ENCODE results near the gene MAGI1.

The MAGI1 gene

DNA sequence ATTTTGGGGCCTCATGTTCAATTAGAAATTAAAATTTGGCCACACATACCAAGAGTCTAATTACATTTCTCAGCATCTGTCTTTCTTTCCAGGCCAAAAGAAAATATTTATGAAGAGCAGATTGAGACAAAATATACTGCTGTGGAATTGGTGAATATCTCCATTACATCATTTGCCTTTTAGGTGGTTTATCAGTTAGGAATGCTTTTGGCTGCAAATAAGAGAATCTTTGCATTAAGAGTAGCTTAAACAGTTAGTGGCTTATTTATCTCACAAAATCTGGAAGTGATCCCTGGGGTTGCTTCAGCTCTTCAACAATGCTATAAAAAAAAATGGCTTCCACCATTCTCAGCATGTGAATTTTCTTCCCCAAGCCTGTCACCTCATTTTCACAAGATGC is 308.7 kb downstream of the MAGI1 start:
- peak; percentile 38 for ATAC-seq
- TF ChIP-seq ISL1 (CRISPR knock-in tag; IDR thresholded peaks at IDR 0.05) (peak; percentile 67), ZC3H10 (CRISPR knock-in tag; IDR thresholded peaks at IDR 0.05) (0 out of 2 replicates have a peak, but pooled peaks have one; percentile 21), PPARA (CRISPR knock-in tag; IDR thresholded peaks at IDR 0.05; ENCODE audit: borderline replicate concordance) (no peak)

DNA sequence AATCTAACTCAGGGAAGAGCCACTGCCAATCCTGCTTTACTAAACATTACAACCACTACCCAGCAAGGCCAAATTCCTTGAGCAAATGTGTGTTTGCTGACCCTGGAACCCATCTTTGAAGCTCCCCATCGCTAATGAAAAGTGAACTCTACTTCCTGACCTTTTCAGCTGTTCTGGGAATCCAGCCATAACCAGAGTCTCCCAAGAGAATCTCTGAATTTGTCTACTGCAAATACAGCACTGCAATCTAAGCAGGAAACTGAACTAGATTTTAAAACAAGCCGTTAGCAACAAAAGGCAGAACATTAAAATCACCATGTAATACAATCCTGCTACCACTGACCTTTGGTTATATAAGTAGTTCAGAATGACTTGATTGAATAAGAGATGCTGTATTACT is 309.2 kb downstream of the MAGI1 start:
- ATAC-seq = peak; percentile 80
- no peak for TF ChIP-seq ZNF70 (CRISPR knock-in tag; IDR thresholded peaks at IDR 0.05)
- TF ChIP-seq, protein P1, sequence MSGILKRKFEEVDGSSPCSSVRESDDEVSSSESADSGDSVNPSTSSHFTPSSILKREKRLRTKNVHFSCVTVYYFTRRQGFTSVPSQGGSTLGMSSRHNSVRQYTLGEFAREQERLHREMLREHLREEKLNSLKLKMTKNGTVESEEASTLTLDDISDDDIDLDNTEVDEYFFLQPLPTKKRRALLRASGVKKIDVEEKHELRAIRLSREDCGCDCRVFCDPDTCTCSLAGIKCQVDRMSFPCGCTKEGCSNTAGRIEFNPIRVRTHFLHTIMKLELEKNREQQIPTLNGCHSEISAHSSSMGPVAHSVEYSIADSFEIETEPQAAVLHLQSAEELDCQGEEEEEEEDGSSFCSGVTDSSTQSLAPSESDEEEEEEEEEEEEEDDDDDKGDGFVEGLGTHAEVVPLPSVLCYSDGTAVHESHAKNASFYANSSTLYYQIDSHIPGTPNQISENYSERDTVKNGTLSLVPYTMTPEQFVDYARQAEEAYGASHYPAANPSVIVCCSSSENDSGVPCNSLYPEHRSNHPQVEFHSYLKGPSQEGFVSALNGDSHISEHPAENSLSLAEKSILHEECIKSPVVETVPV (CRISPR knock-in tag; IDR thresholded peaks at IDR 0.05) = no peak
- no peak for TF ChIP-seq SNAI2 (CRISPR knock-in tag; IDR thresholded peaks at IDR 0.05)
- no peak for TF ChIP-seq GLIS3 (CRISPR knock-in tag; IDR thresholded peaks at IDR 0.05)
- no peak for TF ChIP-seq CSDC2 (CRISPR knock-in tag; IDR thresholded peaks at IDR 0.05)
- TF ChIP-seq, protein P2, sequence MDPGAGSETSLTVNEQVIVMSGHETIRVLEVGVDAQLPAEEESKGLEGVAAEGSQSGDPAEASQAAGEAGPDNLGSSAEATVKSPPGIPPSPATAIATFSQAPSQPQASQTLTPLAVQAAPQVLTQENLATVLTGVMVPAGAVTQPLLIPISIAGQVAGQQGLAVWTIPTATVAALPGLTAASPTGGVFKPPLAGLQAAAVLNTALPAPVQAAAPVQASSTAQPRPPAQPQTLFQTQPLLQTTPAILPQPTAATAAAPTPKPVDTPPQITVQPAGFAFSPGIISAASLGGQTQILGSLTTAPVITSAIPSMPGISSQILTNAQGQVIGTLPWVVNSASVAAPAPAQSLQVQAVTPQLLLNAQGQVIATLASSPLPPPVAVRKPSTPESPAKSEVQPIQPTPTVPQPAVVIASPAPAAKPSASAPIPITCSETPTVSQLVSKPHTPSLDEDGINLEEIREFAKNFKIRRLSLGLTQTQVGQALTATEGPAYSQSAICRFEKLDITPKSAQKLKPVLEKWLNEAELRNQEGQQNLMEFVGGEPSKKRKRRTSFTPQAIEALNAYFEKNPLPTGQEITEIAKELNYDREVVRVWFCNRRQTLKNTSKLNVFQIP (CRISPR knock-in tag; IDR thresholded peaks at IDR 0.05; ENCODE audit: borderline replicate concordance, low read depth) = no peak
- TF ChIP-seq, protein P3, sequence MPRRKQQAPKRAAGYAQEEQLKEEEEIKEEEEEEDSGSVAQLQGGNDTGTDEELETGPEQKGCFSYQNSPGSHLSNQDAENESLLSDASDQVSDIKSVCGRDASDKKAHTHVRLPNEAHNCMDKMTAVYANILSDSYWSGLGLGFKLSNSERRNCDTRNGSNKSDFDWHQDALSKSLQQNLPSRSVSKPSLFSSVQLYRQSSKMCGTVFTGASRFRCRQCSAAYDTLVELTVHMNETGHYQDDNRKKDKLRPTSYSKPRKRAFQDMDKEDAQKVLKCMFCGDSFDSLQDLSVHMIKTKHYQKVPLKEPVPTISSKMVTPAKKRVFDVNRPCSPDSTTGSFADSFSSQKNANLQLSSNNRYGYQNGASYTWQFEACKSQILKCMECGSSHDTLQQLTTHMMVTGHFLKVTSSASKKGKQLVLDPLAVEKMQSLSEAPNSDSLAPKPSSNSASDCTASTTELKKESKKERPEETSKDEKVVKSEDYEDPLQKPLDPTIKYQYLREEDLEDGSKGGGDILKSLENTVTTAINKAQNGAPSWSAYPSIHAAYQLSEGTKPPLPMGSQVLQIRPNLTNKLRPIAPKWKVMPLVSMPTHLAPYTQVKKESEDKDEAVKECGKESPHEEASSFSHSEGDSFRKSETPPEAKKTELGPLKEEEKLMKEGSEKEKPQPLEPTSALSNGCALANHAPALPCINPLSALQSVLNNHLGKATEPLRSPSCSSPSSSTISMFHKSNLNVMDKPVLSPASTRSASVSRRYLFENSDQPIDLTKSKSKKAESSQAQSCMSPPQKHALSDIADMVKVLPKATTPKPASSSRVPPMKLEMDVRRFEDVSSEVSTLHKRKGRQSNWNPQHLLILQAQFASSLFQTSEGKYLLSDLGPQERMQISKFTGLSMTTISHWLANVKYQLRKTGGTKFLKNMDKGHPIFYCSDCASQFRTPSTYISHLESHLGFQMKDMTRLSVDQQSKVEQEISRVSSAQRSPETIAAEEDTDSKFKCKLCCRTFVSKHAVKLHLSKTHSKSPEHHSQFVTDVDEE (CRISPR knock-in tag; IDR thresholded peaks at IDR 0.05) = no peak
- no peak for TF ChIP-seq ESRRG (CRISPR knock-in tag; IDR thresholded peaks at IDR 0.05)

DNA sequence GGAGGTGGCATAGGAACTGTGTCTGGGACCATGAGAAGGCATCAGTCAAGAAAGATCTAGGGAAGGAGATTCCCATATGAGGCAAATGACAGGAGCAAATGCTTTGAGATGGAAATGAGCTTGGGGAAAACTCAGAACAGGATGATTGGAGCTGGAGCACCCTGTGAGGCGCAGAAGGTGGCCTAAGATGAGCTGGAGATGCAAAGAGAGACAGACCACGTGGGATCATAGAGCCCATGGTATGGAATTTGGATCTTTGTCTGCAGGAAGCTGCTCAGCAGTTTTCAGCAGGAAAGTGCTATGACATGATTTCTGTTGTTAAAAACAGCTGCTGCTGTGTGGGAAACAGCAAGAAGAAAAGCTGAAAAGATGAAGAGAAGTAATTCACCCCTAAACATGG is 310.6 kb downstream of the MAGI1 start:
- no peak for ATAC-seq
- TF ChIP-seq, protein P4, sequence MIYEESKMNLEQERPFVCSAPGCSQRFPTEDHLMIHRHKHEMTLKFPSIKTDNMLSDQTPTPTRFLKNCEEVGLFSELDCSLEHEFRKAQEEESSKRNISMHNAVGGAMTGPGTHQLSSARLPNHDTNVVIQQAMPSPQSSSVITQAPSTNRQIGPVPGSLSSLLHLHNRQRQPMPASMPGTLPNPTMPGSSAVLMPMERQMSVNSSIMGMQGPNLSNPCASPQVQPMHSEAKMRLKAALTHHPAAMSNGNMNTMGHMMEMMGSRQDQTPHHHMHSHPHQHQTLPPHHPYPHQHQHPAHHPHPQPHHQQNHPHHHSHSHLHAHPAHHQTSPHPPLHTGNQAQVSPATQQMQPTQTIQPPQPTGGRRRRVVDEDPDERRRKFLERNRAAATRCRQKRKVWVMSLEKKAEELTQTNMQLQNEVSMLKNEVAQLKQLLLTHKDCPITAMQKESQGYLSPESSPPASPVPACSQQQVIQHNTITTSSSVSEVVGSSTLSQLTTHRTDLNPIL (CRISPR knock-in tag; IDR thresholded peaks at IDR 0.05; ENCODE audit: low read depth) = no peak

DNA sequence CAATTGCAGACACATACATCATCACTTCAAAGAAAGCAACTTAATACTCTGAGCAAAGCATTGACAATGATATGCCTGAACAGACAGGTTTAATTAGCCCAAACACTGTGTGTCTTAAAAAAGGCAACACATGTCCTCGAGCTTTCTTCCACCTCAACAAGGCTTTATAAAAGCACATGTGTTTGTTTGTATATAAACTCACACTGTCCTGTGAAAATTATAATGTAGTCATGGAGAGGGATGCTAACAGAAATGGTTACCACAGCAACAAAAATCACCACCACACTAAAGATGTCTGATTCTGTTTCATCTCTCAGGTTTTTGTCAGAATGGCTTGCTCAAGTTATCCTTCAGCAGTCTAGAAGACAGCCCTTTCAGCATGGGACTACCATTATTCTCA is 314.7 kb downstream of the MAGI1 start:
- no peak for TF ChIP-seq ARNTL (CRISPR knock-in tag; IDR thresholded peaks at IDR 0.05; ENCODE audit: borderline replicate concordance, low read depth)
- TF ChIP-seq, protein P3 (CRISPR knock-in tag; IDR thresholded peaks at IDR 0.05) = no peak
- TF ChIP-seq ZFP3 (CRISPR knock-in tag; IDR thresholded peaks at IDR 0.05) = no peak
- TF ChIP-seq PPARA (CRISPR knock-in tag; IDR thresholded peaks at IDR 0.05; ENCODE audit: borderline replicate concordance) = no peak
- TF ChIP-seq ZC3H10 (CRISPR knock-in tag; IDR thresholded peaks at IDR 0.05) = no peak
- TF ChIP-seq ESRRG (CRISPR knock-in tag; IDR thresholded peaks at IDR 0.05) = no peak
- no peak for TF ChIP-seq ZNF565 (CRISPR knock-in tag; conservative IDR thresholded peaks at IDR 0.05; ENCODE audit: low read depth)
- no peak for TF ChIP-seq GLIS3 (CRISPR knock-in tag; IDR thresholded peaks at IDR 0.05)
- no peak for TF ChIP-seq RARB (CRISPR knock-in tag; IDR thresholded peaks at IDR 0.05)
- TF ChIP-seq TOX (CRISPR knock-in tag; IDR thresholded peaks at IDR 0.05; ENCODE audit: borderline replicate concordance) = no peak
- TF ChIP-seq ZNF8 (CRISPR knock-in tag; IDR thresholded peaks at IDR 0.05) = no peak
- TF ChIP-seq BACH2 (CRISPR knock-in tag; IDR thresholded peaks at IDR 0.05; ENCODE audit: borderline replicate concordance) = no peak
- TF ChIP-seq, protein P5, sequence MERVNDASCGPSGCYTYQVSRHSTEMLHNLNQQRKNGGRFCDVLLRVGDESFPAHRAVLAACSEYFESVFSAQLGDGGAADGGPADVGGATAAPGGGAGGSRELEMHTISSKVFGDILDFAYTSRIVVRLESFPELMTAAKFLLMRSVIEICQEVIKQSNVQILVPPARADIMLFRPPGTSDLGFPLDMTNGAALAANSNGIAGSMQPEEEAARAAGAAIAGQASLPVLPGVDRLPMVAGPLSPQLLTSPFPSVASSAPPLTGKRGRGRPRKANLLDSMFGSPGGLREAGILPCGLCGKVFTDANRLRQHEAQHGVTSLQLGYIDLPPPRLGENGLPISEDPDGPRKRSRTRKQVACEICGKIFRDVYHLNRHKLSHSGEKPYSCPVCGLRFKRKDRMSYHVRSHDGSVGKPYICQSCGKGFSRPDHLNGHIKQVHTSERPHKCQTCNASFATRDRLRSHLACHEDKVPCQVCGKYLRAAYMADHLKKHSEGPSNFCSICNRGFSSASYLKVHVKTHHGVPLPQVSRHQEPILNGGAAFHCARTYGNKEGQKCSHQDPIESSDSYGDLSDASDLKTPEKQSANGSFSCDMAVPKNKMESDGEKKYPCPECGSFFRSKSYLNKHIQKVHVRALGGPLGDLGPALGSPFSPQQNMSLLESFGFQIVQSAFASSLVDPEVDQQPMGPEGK (CRISPR knock-in tag; IDR thresholded peaks at IDR 0.05; ENCODE audit: borderline replicate concordance) = no peak
- TF ChIP-seq, protein P1 (CRISPR knock-in tag; IDR thresholded peaks at IDR 0.05) = no peak
- TF ChIP-seq, protein P2 (CRISPR knock-in tag; IDR thresholded peaks at IDR 0.05; ENCODE audit: borderline replicate concordance, low read depth) = no peak
- no peak for TF ChIP-seq ISL1 (CRISPR knock-in tag; IDR thresholded peaks at IDR 0.05)
- TF ChIP-seq ZNF70 (CRISPR knock-in tag; IDR thresholded peaks at IDR 0.05) = no peak
- TF ChIP-seq CSDC2 (CRISPR knock-in tag; IDR thresholded peaks at IDR 0.05) = no peak
- no peak for TF ChIP-seq SNAI2 (CRISPR knock-in tag; IDR thresholded peaks at IDR 0.05)
- ATAC-seq = no peak
